HEK293 (cell line): ENCODE results near the gene CCNG2.

Source experiments
- CTCF ChIA-PET: fragments of 350-600 bp; formaldehyde crosslinking; extraction: SDS; loops from one replicate; lab custom pipeline; 2021; ENCODE audit warnings: antibody characterized with exemption; lab: Yijun Ruan, JAX
- POLR2A ChIA-PET: fragments of 300-600 bp; formaldehyde crosslinking; extraction: SDS; loops from one replicate; lab custom pipeline; 2020; ENCODE audit warnings: antibody characterized with exemption, inconsistent platforms; lab: Yijun Ruan, JAX
- H3K27ac ChIP-seq: fragments of 200-500 bp; sonication (Bioruptor generic); 2 replicates; pipeline ENCODE4 v1.5.1; 2014; ENCODE audit warnings: low read depth, low read length, control low read depth, inconsistent platforms; ENCODE audit errors: extremely low read depth
- H3K36me3 ChIP-seq, 2 experiments: fragments of 200-500 bp in 1 of 2; sonication (Bioruptor generic) in 1 of 2; 1 replicate in 1 of 2; 2 replicates in 1 of 2; pipeline ENCODE4 v1.5.1; 2014 to 2017; ENCODE audit warnings: inconsistent platforms in 2 of 2, low read length in 2 of 2; ENCODE audit not compliant: control insufficient read depth in 2 of 2, insufficient read depth in 1 of 2
- H3K4me1 ChIP-seq: fragments of 200-500 bp; sonication (Bioruptor generic); 2 replicates; pipeline ENCODE4 v1.5.1; 2014; ENCODE audit warnings: mild to moderate bottlenecking, low read length, inconsistent platforms; ENCODE audit not compliant: control insufficient read depth, insufficient read depth
- H3K4me3 ChIP-seq: 2 replicates; pipeline ENCODE4 v1.5.1; 2011; ENCODE audit warnings: low read depth, mild to moderate bottlenecking, control low read depth, low read length, moderate library complexity
- H3K9me3 ChIP-seq: fragments of 200-500 bp; sonication (Bioruptor generic); 2 replicates; pipeline ENCODE4 v1.5.1; 2014; ENCODE audit warnings: low read depth, low read length, inconsistent platforms; ENCODE audit not compliant: control insufficient read depth, insufficient read depth
- FEZF1 ChIP-seq: fragments of 450-650 bp; formaldehyde crosslinking; IDR thresholded peaks from 2 replicates; pipeline ENCODE4 v1.5.1; 2016; ENCODE audit warnings: missing biosample characterization, missing genetic modification characterization
- KLF10 ChIP-seq: fragments of 450-650 bp; IDR thresholded peaks from 2 replicates; pipeline ENCODE4 v1.5.1; 2018; ENCODE audit warnings: missing biosample characterization, mild to moderate bottlenecking, missing genetic modification characterization
- MYNN ChIP-seq: fragments of 450-650 bp; formaldehyde crosslinking; IDR thresholded peaks from 2 replicates; pipeline ENCODE4 v1.5.1; 2016; ENCODE audit warnings: missing biosample characterization, missing genetic modification characterization, borderline replicate concordance
- YY2 ChIP-seq: fragments of 450-650 bp; formaldehyde crosslinking; IDR thresholded peaks from 2 replicates; pipeline ENCODE4 v1.5.1; 2016; ENCODE audit warnings: missing biosample characterization, missing genetic modification characterization
- ZFHX2 ChIP-seq: fragments of 450-650 bp; formaldehyde crosslinking; conservative IDR thresholded peaks from 2 replicates; pipeline ENCODE4 v1.5.1; 2016; ENCODE audit warnings: missing biosample characterization, missing genetic modification characterization
- ZNF132 ChIP-seq: fragments of 450-650 bp; formaldehyde crosslinking; IDR thresholded peaks from 2 replicates; pipeline ENCODE4 v1.5.1; 2017; ENCODE audit warnings: missing biosample characterization, missing genetic modification characterization, borderline replicate concordance
- ZNF19 ChIP-seq: fragments of 450-650 bp; formaldehyde crosslinking; IDR thresholded peaks from 2 replicates; pipeline ENCODE4; 2016; ENCODE audit warnings: missing biosample characterization, missing genetic modification characterization, low read depth
- ZNF416 ChIP-seq: fragments of 450-650 bp; formaldehyde crosslinking; IDR thresholded peaks from 2 replicates; pipeline ENCODE4 v1.5.1; 2016; ENCODE audit warnings: missing biosample characterization, missing genetic modification characterization
- ZNF530 ChIP-seq: fragments of 450-650 bp; formaldehyde crosslinking; IDR thresholded peaks from 2 replicates; pipeline ENCODE4 v1.5.1; 2016; ENCODE audit warnings: low read depth, missing biosample characterization, missing genetic modification characterization
- ZNF707 ChIP-seq: fragments of 450-650 bp; formaldehyde crosslinking; IDR thresholded peaks from 2 replicates; pipeline ENCODE4 v1.5.1; 2016; ENCODE audit warnings: missing biosample characterization, missing genetic modification characterization
- TF ChIP-seq, protein P1 (sequence below): fragments of 450-650 bp; formaldehyde crosslinking; IDR thresholded peaks from 2 replicates; pipeline ENCODE4 v1.5.1; 2016; ENCODE audit warnings: missing biosample characterization, missing genetic modification characterization, borderline replicate concordance
- TF ChIP-seq, protein P2 (sequence below): fragments of 450-650 bp; formaldehyde crosslinking; IDR thresholded peaks from 2 replicates; pipeline ENCODE4 v1.5.1; 2016; ENCODE audit warnings: missing biosample characterization, missing genetic modification characterization
- TF ChIP-seq, protein P3 (sequence below): fragments of 450-650 bp; formaldehyde crosslinking; IDR thresholded peaks from 2 replicates; pipeline ENCODE4 v1.5.1; 2017; ENCODE audit warnings: missing biosample characterization, missing genetic modification characterization

Gene CCNG2

DNA sequence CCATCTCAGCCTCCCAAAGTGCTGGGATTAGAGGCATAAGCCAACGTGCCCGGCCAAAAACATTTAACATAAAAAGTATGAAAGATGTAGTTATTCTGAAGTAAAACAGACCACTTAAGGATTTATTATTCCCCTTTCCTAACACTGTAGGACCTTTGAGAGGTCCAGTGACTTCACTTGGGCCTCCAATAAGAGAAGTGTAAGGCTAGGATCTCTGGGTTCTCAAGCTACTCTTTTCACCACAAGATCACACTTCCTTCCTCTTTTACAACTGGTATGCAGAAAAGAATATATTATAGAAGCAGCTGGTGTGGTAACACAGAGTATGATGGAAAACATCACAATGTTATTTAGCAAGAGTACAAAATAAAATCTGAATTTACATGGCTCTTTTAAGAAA, 30.2 kb upstream of the CCNG2 start (continued):
- TF ChIP-seq, protein P1, sequence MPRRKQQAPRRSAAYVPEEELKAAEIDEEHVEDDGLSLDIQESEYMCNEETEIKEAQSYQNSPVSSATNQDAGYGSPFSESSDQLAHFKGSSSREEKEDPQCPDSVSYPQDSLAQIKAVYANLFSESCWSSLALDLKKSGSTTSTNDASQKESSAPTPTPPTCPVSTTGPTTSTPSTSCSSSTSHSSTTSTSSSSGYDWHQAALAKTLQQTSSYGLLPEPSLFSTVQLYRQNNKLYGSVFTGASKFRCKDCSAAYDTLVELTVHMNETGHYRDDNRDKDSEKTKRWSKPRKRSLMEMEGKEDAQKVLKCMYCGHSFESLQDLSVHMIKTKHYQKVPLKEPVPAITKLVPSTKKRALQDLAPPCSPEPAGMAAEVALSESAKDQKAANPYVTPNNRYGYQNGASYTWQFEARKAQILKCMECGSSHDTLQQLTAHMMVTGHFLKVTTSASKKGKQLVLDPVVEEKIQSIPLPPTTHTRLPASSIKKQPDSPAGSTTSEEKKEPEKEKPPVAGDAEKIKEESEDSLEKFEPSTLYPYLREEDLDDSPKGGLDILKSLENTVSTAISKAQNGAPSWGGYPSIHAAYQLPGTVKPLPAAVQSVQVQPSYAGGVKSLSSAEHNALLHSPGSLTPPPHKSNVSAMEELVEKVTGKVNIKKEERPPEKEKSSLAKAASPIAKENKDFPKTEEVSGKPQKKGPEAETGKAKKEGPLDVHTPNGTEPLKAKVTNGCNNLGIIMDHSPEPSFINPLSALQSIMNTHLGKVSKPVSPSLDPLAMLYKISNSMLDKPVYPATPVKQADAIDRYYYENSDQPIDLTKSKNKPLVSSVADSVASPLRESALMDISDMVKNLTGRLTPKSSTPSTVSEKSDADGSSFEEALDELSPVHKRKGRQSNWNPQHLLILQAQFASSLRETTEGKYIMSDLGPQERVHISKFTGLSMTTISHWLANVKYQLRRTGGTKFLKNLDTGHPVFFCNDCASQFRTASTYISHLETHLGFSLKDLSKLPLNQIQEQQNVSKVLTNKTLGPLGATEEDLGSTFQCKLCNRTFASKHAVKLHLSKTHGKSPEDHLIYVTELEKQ (tag by site-specific recombination) = no peak

DNA sequence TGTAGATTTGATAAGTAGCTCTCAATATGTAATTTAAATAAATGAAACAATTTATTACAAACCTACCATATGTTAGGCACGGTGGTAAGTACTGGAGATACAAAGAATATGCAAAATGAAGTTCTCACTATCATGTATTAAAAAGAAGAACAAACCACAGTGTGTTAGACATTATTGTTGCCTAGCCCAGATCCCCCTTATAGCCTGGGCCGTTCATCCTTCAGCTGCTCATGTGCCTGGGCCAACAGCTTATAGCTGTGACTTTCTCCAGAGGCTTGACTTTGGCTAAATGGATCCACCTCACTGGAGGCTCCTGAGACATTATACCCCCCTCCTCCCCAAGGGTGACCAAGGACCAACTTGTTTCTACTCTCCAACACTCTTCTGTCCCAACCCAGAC, 29.8 kb upstream of the CCNG2 start:
- Histone ChIP-seq H3K9me3 (no peaks in the 10 kb centered on the region), H3K4me3 (no peak overlapping the region), H3K4me1 (no peaks in the 10 kb centered on the region), H3K36me3 (no peaks in the 10 kb centered on the region), H3K27ac (no peak overlapping the region)
- TF ChIP-seq, protein P2, sequence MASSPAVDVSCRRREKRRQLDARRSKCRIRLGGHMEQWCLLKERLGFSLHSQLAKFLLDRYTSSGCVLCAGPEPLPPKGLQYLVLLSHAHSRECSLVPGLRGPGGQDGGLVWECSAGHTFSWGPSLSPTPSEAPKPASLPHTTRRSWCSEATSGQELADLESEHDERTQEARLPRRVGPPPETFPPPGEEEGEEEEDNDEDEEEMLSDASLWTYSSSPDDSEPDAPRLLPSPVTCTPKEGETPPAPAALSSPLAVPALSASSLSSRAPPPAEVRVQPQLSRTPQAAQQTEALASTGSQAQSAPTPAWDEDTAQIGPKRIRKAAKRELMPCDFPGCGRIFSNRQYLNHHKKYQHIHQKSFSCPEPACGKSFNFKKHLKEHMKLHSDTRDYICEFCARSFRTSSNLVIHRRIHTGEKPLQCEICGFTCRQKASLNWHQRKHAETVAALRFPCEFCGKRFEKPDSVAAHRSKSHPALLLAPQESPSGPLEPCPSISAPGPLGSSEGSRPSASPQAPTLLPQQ = no peak
- TF ChIP-seq ZNF416 (tag by site-specific recombination) (no peak), MYNN (tag by site-specific recombination) (no peak), KLF10 (tag by site-specific recombination) (no peak), ZNF707 (tag by site-specific recombination) (no peak), ZNF530 (tag by site-specific recombination) (no peak), ZNF132 (no peak), YY2 (no peak)
- TF ChIP-seq, protein P3, sequence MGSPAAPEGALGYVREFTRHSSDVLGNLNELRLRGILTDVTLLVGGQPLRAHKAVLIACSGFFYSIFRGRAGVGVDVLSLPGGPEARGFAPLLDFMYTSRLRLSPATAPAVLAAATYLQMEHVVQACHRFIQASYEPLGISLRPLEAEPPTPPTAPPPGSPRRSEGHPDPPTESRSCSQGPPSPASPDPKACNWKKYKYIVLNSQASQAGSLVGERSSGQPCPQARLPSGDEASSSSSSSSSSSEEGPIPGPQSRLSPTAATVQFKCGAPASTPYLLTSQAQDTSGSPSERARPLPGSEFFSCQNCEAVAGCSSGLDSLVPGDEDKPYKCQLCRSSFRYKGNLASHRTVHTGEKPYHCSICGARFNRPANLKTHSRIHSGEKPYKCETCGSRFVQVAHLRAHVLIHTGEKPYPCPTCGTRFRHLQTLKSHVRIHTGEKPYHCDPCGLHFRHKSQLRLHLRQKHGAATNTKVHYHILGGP (tag by site-specific recombination) = no peak
- ChIA-PET CTCF (interaction anchor here (0.6 kb wide), 1 partner anchor 687 kb away, joined by 3 read pairs; no protein-coding TSS in a partner anchor), POLR2A (interaction anchor here (1.7 kb wide), 1 partner anchor 30 kb away, joined by 5 read pairs; the partner anchor contains the start of gene CCNG2)

DNA sequence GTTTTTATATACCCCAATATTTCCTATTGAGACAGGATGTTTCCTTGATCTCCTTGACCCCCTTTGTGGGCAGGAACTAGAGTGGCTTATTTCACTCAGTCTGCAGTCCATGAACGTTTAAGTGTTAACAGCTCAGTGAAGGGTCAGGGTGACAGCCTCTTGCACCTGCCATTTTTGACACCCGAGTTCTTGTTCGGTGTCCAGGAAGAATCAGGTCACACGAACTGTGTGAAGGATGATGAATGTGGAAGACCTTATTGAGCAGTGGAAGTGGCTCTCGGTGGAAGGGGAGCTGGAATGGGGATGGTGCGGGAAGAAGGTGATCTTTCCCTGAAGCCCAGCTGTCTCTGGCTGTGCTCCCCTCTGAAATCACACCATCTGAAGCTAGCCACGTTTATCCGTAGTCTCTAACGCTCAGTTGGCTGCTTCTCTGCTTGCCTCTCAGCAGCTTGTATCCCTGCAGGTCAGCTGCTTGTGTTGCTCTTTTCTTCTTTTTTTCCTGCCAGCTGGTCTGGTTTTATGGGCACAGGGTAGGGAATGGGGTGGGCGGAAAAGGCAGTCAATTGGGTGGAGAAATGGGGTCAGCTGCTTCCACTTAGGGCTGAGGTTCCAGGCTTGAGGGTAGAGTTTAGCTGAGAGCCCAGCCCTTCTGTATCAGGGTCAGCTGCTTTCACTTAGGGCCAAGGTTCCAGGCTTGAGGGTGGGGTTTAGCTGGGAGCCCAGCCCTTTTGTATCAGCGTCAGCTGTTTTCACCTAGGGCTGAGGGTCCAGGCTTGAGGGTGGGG, 29.0 kb upstream of the CCNG2 start:
- no peak overlapping the region for H3K4me3 ChIP-seq
- CTCF ChIA-PET = interaction anchor here (1.0 kb wide), 2 partner anchors 33 to 35 kb away, joined by 4 to 5 read pairs; no protein-coding TSS in a partner anchor
- TF ChIP-seq FEZF1 (tag by site-specific recombination) = peak; percentile 72
- TF ChIP-seq ZNF19 = no peak
- 0 out of 2 replicates have a peak, but pooled peaks have one; percentile 19 for TF ChIP-seq ZFHX2 (tag by site-specific recombination)

More for the DNA sequence above, 29.0 kb upstream of the CCNG2 start:
- Histone ChIP-seq H3K9me3 (no peaks in the 10 kb centered on the region), H3K36me3 (no peaks in the 10 kb centered on the region), H3K4me1 (no peaks in the 10 kb centered on the region; the same call in 1 of the 2 replicates), H3K27ac (no peak overlapping the region)
- POLR2A ChIA-PET = interaction anchor here (0.5 to 1.7 kb wide), 2 partner anchors 29 to 56 kb away, joined by 5 read pairs; partner anchors contain the start of gene CCNG2
